Naive thymus-derived CD8-positive, alpha-beta T cell (primary cell): ENCODE results near the gene PABPN1L. TPM values are rescaled to one million over a fixed set of nuclear protein-coding genes. Genes with fewer than 3 reads are reported as not detected.

Experiments
- ATAC-seq, 2 donors: fragments of 150-1000 bp; cut with Tn5 transposase in 1 of 2; sonication (Bioruptor Pico), chemical (Tn5 transposase) in 1 of 2; 1 replicate in 1 of 2; 2 replicates in 1 of 2; pipeline ENCODE4 v1.10.0; 2021; ENCODE audit warnings: mild to moderate bottlenecking in 2 of 2, moderate library complexity in 2 of 2
- POLR2A ChIA-PET: fragments of 350-600 bp; sonication (Branson Sonifier 250); formaldehyde crosslinking; loops from one replicate; lab custom pipeline; 2021; ENCODE audit warnings: antibody characterized with exemption; lab: Charles Lee
- DNase-seq, 10 donors: peaks; one replicate each; pipeline versions ENCODE4 v3.0.0 to v3.0.0-alpha.2; 2020 to 2022
- H3K27ac Mint-ChIP-seq, 10 donors: one replicate each; pipeline ENCODE4 v1.8.0; 2020 to 2022; ENCODE audit warnings: mild to moderate bottlenecking in 10 of 10, mixed read lengths in 10 of 10, moderate library complexity in 4 of 10, inconsistent platforms in 1 of 10
- H3K27me3 Mint-ChIP-seq, 5 donors: one replicate each; pipeline ENCODE4 v1.8.0; 2021 to 2022; ENCODE audit warnings: mixed read lengths in 5 of 5
- H3K36me3 Mint-ChIP-seq, 3 donors: one replicate each; pipeline ENCODE4 v1.8.0; 2020 to 2022; ENCODE audit warnings: mixed read lengths in 3 of 3, mild to moderate bottlenecking in 2 of 3, inconsistent platforms in 1 of 3
- H3K4me1 Mint-ChIP-seq, 4 donors: one replicate each; pipeline ENCODE4 v1.8.0; 2021 to 2022; ENCODE audit warnings: mixed read lengths in 4 of 4
- H3K4me3 Mint-ChIP-seq, 10 donors: one replicate each; pipeline ENCODE4 v1.8.0; 2020 to 2022; ENCODE audit warnings: mild to moderate bottlenecking in 10 of 10, mixed read lengths in 10 of 10, moderate library complexity in 6 of 10, inconsistent platforms in 1 of 10
- H3K9me3 Mint-ChIP-seq, 9 donors: one replicate each; pipeline ENCODE4 v1.8.0; 2020 to 2022; ENCODE audit warnings: mixed read lengths in 9 of 9, mild to moderate bottlenecking in 3 of 9, inconsistent platforms in 1 of 9, moderate library complexity in 1 of 9
- polyA plus RNA-seq, 3 donors: library from polyadenylated mRNA; unstranded; fragments of 300-500 nt; fragmentation: Illumina TruSeq; gene quantifications; one replicate each; pipeline ENCODE4 v1.2.3, GENCODE V29; 2021
- total RNA-seq, 8 experiments: library from RNA in 2 of 8; stranded (reverse) in 2 of 8; gene quantifications; one replicate each; pipeline ENCODE4 v1.2.3 and lab custom pipeline; 2021 to 2026

PABPN1L gene
- total and polyA plus RNA-seq, 5 experiments from 2014 or later: not detected

GRCh38 chr16:88821168-88821850, 45.2 kb downstream of the PABPN1L start:
- Mint-ChIP-seq H3K36me3 (peaks cover 0 to 5% (median 2%) of the 10 kb centered on the region in 3 donors), H3K4me1 (peaks cover 0 to 2% (median 0%) of the 10 kb centered on the region in 4 donors), H3K27me3 (no peaks in the 10 kb centered on the region), H3K9me3 (no peaks in the 10 kb centered on the region), H3K27ac (no peak overlapping the region), H3K4me3 (no peak overlapping the region)
- no peak for ATAC-seq
- POLR2A ChIA-PET: interaction anchor here (0.7 to 1.7 kb wide), 3 partner anchors 9 to 40 kb away, joined by 3 to 4 read pairs (median 3); partner anchors contain the start of genes APRT and CDT1
- no peak for DNase-seq

GRCh38 chr16:88820385-88821025, 46.0 kb downstream of the PABPN1L start:
- H3K27me3 Mint-ChIP-seq: no peaks in the 10 kb centered on the region
- H3K9me3 Mint-ChIP-seq: no peaks in the 10 kb centered on the region
- ATAC-seq (no peak), DNase-seq (no peak)
- POLR2A ChIA-PET: interaction anchor here (1.7 kb wide), 1 partner anchor 17 kb away, joined by 4 read pairs; the partner anchor contains the start of gene CDT1
- peaks cover 0 to 3% (median 2%) of the 10 kb centered on the region in 3 donors for H3K36me3 Mint-ChIP-seq
- H3K4me3 Mint-ChIP-seq: no peak overlapping the region
- peak overlapping the region in 1 of 10 donors; percentile 40 for H3K27ac Mint-ChIP-seq
- no peaks in the 10 kb centered on the region for H3K4me1 Mint-ChIP-seq

GRCh38 chr16:88819126-88819525, 47.3 kb downstream of the PABPN1L start:
- Mint-ChIP-seq H3K27ac (no peak overlapping the region), H3K27me3 (no peaks in the 10 kb centered on the region), H3K4me1 (no peaks in the 10 kb centered on the region), H3K9me3 (no peaks in the 10 kb centered on the region), H3K4me3 (no peak overlapping the region), H3K36me3 (peaks cover 0 to 3% (median 2%) of the 10 kb centered on the region in 3 donors)
- POLR2A ChIA-PET: interaction anchor here (0.5 kb wide), 1 partner anchor 27 kb away, joined by 8 read pairs; no protein-coding TSS in a partner anchor
- DNase-seq (no peak), ATAC-seq (no peak)

- DNase-seq: no peak
- H3K4me3 Mint-ChIP-seq: no peak overlapping the region
- peaks cover 0 to 3% (median 2%) of the 10 kb centered on the region in 3 donors for H3K36me3 Mint-ChIP-seq
- H3K9me3 Mint-ChIP-seq: no peaks in the 10 kb centered on the region
- H3K4me1 Mint-ChIP-seq: peaks cover 0 to 3% (median 0%) of the 10 kb centered on the region in 4 donors
- no peaks in the 10 kb centered on the region for H3K27me3 Mint-ChIP-seq
- no peak for ATAC-seq
- peak overlapping the region in 1 of 10 donors; percentile 19 for H3K27ac Mint-ChIP-seq
- POLR2A ChIA-PET: interaction anchor here (0.5 to 2.7 kb wide), 2 partner anchors 16 to 39 kb away, joined by 4 to 11 read pairs; partner anchors contain the start of genes GALNS and TRAPPC2L
Observed at GRCh38 chr16:88818575-88818874, 47.9 kb downstream of the PABPN1L start.

GRCh38 chr16:88817785-88818574, 48.5 kb downstream of the PABPN1L start:
- ATAC-seq (no peak), DNase-seq (no peak)
- Mint-ChIP-seq H3K27ac (peak overlapping the region in 1 of 10 donors; percentile 37), H3K36me3 (peaks cover 0 to 3% (median 2%) of the 10 kb centered on the region in 3 donors), H3K9me3 (no peaks in the 10 kb centered on the region), H3K4me1 (peaks cover 0 to 3% (median 0%) of the 10 kb centered on the region in 4 donors), H3K27me3 (no peaks in the 10 kb centered on the region), H3K4me3 (no peak overlapping the region)
- POLR2A ChIA-PET: interaction anchor here (0.5 to 2.7 kb wide), 2 partner anchors 15 to 40 kb away, joined by 4 to 11 read pairs; partner anchors contain the start of genes GALNS and TRAPPC2L

GRCh38 chr16:88816736-88817535, 49.5 kb downstream of the PABPN1L start:
- Mint-ChIP-seq H3K27me3 (no peaks in the 10 kb centered on the region), H3K4me3 (no peak overlapping the region), H3K9me3 (no peaks in the 10 kb centered on the region), H3K36me3 (peaks cover 0 to 3% (median 0%) of the 10 kb centered on the region in 3 donors), H3K4me1 (peaks cover under 1 to 7% (median 4%) of the 10 kb centered on the region in 4 donors), H3K27ac (no peak overlapping the region)
- POLR2A ChIA-PET: interaction anchor here (1.0 to 2.7 kb wide), 2 partner anchors 41 to 401 kb away, joined by 3 to 11 read pairs; partner anchors contain the start of genes GALNS, TRAPPC2L and ZNF778
- ATAC-seq (no peak), DNase-seq (no peak)

GRCh38 chr16:88815901-88816589, 50.4 kb downstream of the PABPN1L start:
- Mint-ChIP-seq H3K36me3 (peaks cover 0 to 1% (median 0%) of the 10 kb centered on the region in 3 donors), H3K4me1 (peaks cover 1 to 9% (median 7%) of the 10 kb centered on the region in 4 donors), H3K27ac (no peak overlapping the region), H3K9me3 (no peaks in the 10 kb centered on the region), H3K27me3 (no peaks in the 10 kb centered on the region), H3K4me3 (peak overlapping the region in 1 of 10 donors; percentile 48)
- POLR2A ChIA-PET: interaction anchor here (0.9 to 2.7 kb wide), 3 partner anchors 42 to 402 kb away, joined by 3 to 11 read pairs (median 8); partner anchors contain the start of genes GALNS, TRAPPC2L and ZNF778
- ATAC-seq (peak in 1 of 2 donors; percentile 17), DNase-seq (peak in 9 of 10 donors; percentile 42 to 77 (median 63))

- Mint-ChIP-seq H3K36me3 (peaks cover 0 to 1% (median 0%) of the 10 kb centered on the region in 3 donors), H3K4me3 (no peak overlapping the region), H3K9me3 (no peaks in the 10 kb centered on the region), H3K4me1 (peaks cover 1 to 17% (median 15%) of the 10 kb centered on the region in 4 donors), H3K27ac (peak overlapping the region in 1 of 10 donors; percentile 7), H3K27me3 (no peaks in the 10 kb centered on the region)
- DNase-seq (no peak), ATAC-seq (no peak)
- POLR2A ChIA-PET: interaction anchor here (0.9 kb wide), 1 partner anchor 41 kb away, joined by 5 read pairs; the partner anchor contains the start of genes GALNS and TRAPPC2L
Observed at GRCh38 chr16:88815227-88815626, 51.2 kb downstream of the PABPN1L start.

GRCh38 chr16:88814144-88814502, 52.3 kb downstream of the PABPN1L start:
- no peak for ATAC-seq
- no peak for DNase-seq
- Mint-ChIP-seq H3K27me3 (no peaks in the 10 kb centered on the region), H3K9me3 (no peaks in the 10 kb centered on the region), H3K4me1 (peaks cover 1 to 24% (median 22%) of the 10 kb centered on the region in 4 donors), H3K27ac (no peak overlapping the region), H3K36me3 (peaks cover 0 to 5% (median 1%) of the 10 kb centered on the region in 3 donors), H3K4me3 (peak overlapping the region in 6 of 10 donors; percentile 13 to 72 (median 61))
- POLR2A ChIA-PET: interaction anchor here (0.9 to 5.4 kb wide), 3 partner anchors 13 to 43 kb away, joined by 3 to 59 read pairs (median 4); partner anchors contain the start of genes GALNS and TRAPPC2L
